ENCODE measurements around the gene RBFOX2.
"Not testable (repeated sequence)": the region's sequence is repeated elsewhere in the genome, so short reads cannot be mapped to it uniquely, and the experiment has no call there.

The RBFOX2 gene

GRCh38 chr22:35727436-35727835 is 301.2 kb downstream of the RBFOX2 start:
- DNase-seq = no peak

GRCh38 chr22:35726933-35727332 is 301.7 kb downstream of the RBFOX2 start:
- no peak for DNase-seq

- DNase-seq = no peak
These were observed 302.2 kb downstream of the RBFOX2 start for GRCh38 chr22:35726398-35726797.

GRCh38 chr22:35725521-35725920 is 303.1 kb downstream of the RBFOX2 start:
- no peak for DNase-seq

GRCh38 chr22:35721960-35722359 is 306.7 kb downstream of the RBFOX2 start:
- no peak for DNase-seq

DNA sequence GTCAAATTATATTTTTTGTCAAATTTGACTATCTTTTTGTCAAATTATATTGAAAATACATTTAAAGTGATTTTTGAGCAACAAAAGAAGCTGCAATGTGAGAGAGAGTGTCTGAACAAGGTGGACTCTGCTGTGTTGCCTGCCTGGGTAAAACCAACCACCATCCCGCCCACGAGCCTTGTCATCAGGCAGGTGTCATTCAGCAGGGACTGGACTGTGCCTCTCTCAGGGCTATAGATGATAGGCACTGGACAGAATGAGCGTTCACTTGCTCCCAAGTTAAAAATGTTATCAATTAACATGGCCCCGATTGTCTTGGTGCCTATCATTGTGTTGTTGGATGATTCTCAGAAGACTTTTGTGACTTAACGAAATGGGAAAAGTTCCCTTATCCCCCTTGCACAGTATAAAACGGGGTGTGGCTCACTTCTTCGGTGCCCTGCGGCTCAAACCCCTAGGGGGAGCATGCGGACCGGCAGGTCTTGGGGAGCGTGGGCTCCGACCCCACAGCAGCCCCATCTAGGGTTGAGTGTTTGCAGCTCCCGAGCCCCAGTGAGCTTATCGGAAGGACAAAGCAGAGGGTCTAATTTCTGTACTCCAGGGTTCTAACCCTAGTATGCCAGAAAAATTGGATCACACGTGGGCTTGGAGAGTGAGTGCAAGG is 309.3 kb downstream of the RBFOX2 start:
- DNase-seq = no peak

- DNase-seq = no peak
These were observed 311.1 kb downstream of the RBFOX2 start, which contains the start of gene APOL5 for GRCh38 chr22:35717572-35717971. Gene APOL5, plus strand, starts transcription at chr22:35717872. Its CDS starts 0 bp downstream, at chr22:35717872.

DNA sequence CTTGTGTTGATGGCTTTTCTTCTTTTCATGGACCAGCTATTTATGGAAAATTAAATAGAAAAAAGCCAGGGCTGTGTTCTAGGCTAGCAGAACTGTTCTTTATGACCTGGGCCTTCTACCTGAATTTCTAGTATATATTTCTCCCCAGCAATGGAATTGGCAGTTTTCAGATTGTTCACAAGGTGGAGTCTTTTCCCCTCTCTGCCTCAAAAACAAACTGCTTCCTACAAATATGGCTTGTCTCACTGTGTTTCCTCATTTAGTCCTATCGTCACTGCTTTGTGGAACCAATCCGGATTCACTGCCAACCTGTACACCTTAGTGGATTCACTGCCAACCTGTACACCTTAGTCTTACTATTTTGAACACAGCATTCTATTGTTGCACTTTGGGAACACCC is 316.0 kb downstream of the RBFOX2 start:
- no peak for DNase-seq

GRCh38 chr22:35711336-35711735 is 317.3 kb downstream of the RBFOX2 start:
- DNase-seq = no peak

GRCh38 chr22:35708917-35709316 is 319.7 kb downstream of the RBFOX2 start:
- no peak for DNase-seq

DNA sequence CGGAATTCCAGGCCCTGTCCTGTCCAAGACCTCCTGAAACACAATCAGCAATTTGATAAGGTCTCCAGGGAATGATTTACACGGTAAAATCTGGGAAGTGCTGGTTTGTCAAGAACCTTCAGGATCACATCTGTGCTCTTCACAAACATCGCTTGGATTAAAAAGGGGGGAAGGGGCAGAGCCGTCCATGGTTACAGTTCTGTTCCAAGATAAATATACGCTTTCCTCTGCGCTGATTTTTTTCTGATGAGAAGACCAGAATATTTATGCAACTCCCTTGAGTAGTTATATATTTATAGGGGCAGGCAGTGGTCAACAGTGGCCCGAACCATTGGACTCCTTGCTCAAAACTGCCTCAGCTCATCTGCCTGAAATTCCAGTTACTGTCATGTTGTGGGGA is 320.2 kb downstream of the RBFOX2 start:
- no peak for DNase-seq

DNA sequence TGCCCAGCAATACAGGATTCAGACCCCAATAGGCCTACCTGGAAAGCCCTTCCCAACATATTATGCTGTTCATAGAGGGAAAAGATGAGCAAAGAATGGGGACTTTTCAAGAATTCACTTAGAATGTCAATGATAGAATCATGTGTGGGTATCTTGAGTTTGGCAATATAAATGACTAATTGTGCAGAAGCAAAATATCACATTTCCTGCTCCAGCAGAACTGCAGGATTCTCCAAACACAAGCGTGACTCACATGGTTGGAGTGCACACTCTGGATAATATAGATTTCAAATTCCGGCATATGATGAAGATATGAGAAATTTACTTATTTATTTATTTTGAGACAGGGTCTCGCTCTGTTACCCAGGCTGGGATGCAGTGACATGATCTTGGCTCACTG is 323.5 kb downstream of the RBFOX2 start:
- DNase-seq = no peak

DNA sequence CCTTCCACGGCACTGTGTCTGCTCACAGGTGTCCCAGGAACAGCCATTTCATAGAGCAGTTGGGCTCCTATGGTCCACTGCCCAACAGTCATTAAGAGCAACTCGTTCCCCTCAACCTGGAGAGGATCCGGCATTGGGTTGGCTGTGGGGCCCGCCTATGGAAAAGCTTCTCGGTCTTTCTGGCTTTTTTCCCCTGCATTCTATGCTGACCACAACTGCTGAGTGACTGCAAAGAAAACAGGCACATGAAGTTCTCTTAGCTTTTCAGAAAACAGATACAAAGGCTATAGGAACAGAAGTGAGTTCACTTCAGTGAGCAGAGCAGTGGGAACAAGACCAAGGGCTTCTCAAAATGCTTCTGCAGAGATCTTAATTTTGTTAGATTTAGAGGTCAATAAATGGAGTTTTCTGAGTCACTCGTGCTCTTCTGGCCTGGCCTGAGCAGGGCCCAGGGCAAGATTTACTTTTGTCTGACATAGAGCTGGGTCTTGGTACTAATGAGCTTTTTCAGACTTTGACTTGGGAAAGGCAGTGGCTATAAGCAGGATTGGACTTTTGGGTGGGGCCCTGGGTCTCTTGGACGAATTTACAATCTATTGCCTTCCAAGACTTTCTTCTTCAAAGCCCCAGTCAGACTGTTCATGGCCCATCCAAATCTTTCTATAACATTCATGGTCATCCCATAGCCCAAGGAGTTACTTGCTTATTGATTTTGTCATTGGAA is 324.6 kb downstream of the RBFOX2 start:
- DNase-seq = no peak

DNA sequence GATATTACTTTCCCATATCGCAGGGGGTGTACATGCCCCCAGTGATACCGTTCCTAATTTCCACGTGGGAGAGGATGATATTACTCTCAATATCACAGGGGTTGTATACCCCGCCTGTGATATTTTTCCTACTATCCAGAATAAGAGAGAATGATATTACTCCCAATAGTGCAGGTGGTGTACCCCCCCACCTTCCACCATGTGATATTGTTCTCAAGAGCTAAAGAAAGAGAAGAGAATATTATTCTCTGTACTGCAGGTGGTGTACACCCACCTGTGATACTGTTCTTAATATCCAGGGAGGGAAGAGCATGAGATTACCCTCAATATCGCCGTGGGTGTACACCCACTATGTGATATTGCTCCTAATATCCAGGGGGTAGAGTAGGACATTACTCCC is 328.8 kb downstream of the RBFOX2 start:
- not testable (repeated sequence) for DNase-seq

DNA sequence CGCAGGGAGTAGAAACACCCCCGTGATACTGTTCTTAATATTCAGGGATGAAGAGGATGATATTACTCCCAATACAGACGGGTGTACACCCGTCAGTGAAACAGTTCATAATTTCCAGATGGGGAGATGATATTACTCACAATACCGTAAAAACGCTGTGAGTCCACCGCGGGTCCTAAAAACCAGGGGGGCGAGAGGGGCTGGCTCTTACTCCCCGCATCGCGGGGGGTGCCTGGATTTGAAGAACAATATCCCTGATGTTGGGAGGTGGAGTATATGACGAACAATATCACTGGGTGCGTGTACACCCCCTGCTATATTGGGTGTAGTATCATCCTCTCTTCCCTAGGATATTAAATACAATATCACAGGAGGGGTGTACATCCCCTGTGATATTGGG is 331.5 kb downstream of the RBFOX2 start:
- DNase-seq = no peak

GRCh38 chr22:35695202-35695601 is 333.4 kb downstream of the RBFOX2 start:
- DNase-seq = no peak

DNA sequence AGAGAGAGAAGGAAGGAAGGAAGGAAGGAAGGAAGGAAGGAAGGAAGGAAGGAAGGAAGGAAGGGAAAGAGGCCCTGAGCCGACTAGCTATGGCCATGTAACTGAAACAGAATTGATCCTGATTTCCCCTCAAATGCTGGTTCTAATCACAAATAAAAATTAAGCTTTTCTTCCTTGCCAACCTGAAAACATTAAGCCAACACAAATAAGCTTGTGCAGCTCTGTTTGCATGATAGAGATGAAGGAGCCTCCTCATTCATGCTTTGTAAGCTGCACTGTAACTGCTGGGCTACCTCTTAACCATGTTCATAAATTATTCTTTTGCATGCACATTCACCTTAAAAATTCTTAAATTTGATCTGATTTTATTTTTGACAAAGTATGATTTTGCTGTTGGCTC is 338.6 kb downstream of the RBFOX2 start:
- no peak for DNase-seq

GRCh38 chr22:35688913-35689675 is 339.5 kb downstream of the RBFOX2 start:
- DNase-seq = no peak
